ENCODE results near the gene SLC6A6.
A peak's percentile ranks its signal among the peaks of the same experiment; 100 is the strongest.

Gene SLC6A6

GRCh38 chr3:14430706-14431451 lies 28.5 kb downstream of the SLC6A6 start:
- peaks cover 3 to 79% of the 10 kb centered on the region in 2 experiments for H3K36me3 ChIP-seq (ENCODE audit: control insufficient read depth in 1 of 2, insufficient read depth in 2 of 2, low read depth in 1 of 2, low read length in 2 of 2)
- peak overlapping the region; percentile 88 for H4K8ac ChIP-seq (ENCODE audit: low read length)
- no peak overlapping the region for H2BK15ac ChIP-seq (ENCODE audit: low read depth, poor library complexity, severe bottlenecking)
- H3K4me3 ChIP-seq (ENCODE audit: insufficient read depth in 1 of 2, low read depth in 1 of 2, low read length in 2 of 2): no peak overlapping the region
- no peak overlapping the region for H2AFZ ChIP-seq (ENCODE audit: low read depth, low read length)
- H3K4me2 ChIP-seq (ENCODE audit: low read length, poor library complexity, severe bottlenecking): no peak overlapping the region
- peak overlapping the region; percentile 2 for H2BK120ac ChIP-seq (ENCODE audit: low read depth, low read length)
- peak overlapping the region; percentile 70 for H4K91ac ChIP-seq (ENCODE audit: low read length)
- WGBS: 52% methylated on average over 10 of the region's 12 CpGs
- no peak overlapping the region for H2BK5ac ChIP-seq (ENCODE audit: low read depth, low read length, poor library complexity, severe bottlenecking)
- no peak overlapping the region for H3K27ac ChIP-seq (ENCODE audit: low read length, poor library complexity, severe bottlenecking)
- DNase-seq: peak; percentile 54
- H3K14ac ChIP-seq (ENCODE audit: low read length in 2 of 2): peak overlapping the region in 1 of 2 experiments; percentile 82
- peak overlapping the region in 1 of 2 experiments; percentile 78 for H3K23ac ChIP-seq (ENCODE audit: low read length in 2 of 2)
- peaks cover 61% of the 10 kb centered on the region for H3K4me1 ChIP-seq (ENCODE audit: control insufficient read depth, insufficient read depth, low read depth, low read length)
- no peaks in the 10 kb centered on the region for H3K9me3 ChIP-seq (ENCODE audit: control insufficient read depth, low read length)
- peaks cover 37% of the 10 kb centered on the region for H3K79me1 ChIP-seq (replicated peaks; ENCODE audit: low read length, poor library complexity, severe bottlenecking)
- peak overlapping the region; percentile 77 to 99 for H3K18ac ChIP-seq (ENCODE audit: low read depth in 1 of 2, low read length in 2 of 2)
- peak overlapping the region; percentile 21 for H2AK5ac ChIP-seq (ENCODE audit: low read length, severe bottlenecking)
- H3K4ac ChIP-seq (ENCODE audit: low read depth in 1 of 2, low read length in 2 of 2): peak overlapping the region; percentile 86 to 88
- peak overlapping the region; percentile 53 to 97 for H2BK12ac ChIP-seq (ENCODE audit: low read length in 2 of 2)
- H3K9ac ChIP-seq (ENCODE audit: low read length): peak overlapping the region; percentile 16
- no peaks in the 10 kb centered on the region for H3K27me3 ChIP-seq (ENCODE audit: control insufficient read depth in 1 of 2, insufficient read depth in 1 of 2, low read length in 2 of 2)

GRCh38 chr3:14431452-14431916 lies 29.1 kb downstream of the SLC6A6 start:
- peak overlapping the region; percentile 77 to 99 for H3K18ac ChIP-seq (ENCODE audit: low read depth in 1 of 2, low read length in 2 of 2)

GRCh38 chr3:14431917-14432834 lies 29.8 kb downstream of the SLC6A6 start:
- peak overlapping the region; percentile 27 for H3K9ac ChIP-seq (ENCODE audit: low read length)
- peak overlapping the region; percentile 93 to 97 for H3K18ac ChIP-seq (ENCODE audit: low read depth in 1 of 2, low read length in 2 of 2)
- no peaks in the 10 kb centered on the region for H3K27me3 ChIP-seq (ENCODE audit: control insufficient read depth in 1 of 2, insufficient read depth in 1 of 2, low read length in 2 of 2)
- 18% methylated on average over 14 of the region's 14 CpGs for WGBS
- H2BK120ac ChIP-seq (ENCODE audit: low read depth, low read length): peak overlapping the region; percentile 88
- H3K79me1 ChIP-seq (replicated peaks; ENCODE audit: low read length, poor library complexity, severe bottlenecking): peaks cover 31% of the 10 kb centered on the region
- no peak overlapping the region for H2BK5ac ChIP-seq (ENCODE audit: low read depth, low read length, poor library complexity, severe bottlenecking)
- peak overlapping the region; percentile 91 for H4K91ac ChIP-seq (ENCODE audit: low read length)
- no peak overlapping the region for H3K4me3 ChIP-seq (ENCODE audit: insufficient read depth in 1 of 2, low read depth in 1 of 2, low read length in 2 of 2)
- no peak overlapping the region for H2AFZ ChIP-seq (ENCODE audit: low read depth, low read length)
- peak overlapping the region; percentile 92 for H4K8ac ChIP-seq (ENCODE audit: low read length)
- peak overlapping the region; percentile 25 for H3K4me2 ChIP-seq (ENCODE audit: low read length, poor library complexity, severe bottlenecking)
- H3K9me3 ChIP-seq (ENCODE audit: control insufficient read depth, low read length): no peaks in the 10 kb centered on the region
- H3K36me3 ChIP-seq (ENCODE audit: control insufficient read depth in 1 of 2, insufficient read depth in 2 of 2, low read depth in 1 of 2, low read length in 2 of 2): peaks cover under 1 to 77% of the 10 kb centered on the region in 2 experiments
- peak overlapping the region in 1 of 2 experiments; percentile 74 for H3K23ac ChIP-seq (ENCODE audit: low read length in 2 of 2)
- H3K14ac ChIP-seq (ENCODE audit: low read length in 2 of 2): peak overlapping the region in 1 of 2 experiments; percentile 31
- peak overlapping the region; percentile 95 to 96 for H3K4ac ChIP-seq (ENCODE audit: low read depth in 1 of 2, low read length in 2 of 2)
- DNase-seq: peak; percentile 95
- H2AK5ac ChIP-seq (ENCODE audit: low read length, severe bottlenecking): peak overlapping the region; percentile 15
- peaks cover 61% of the 10 kb centered on the region for H3K4me1 ChIP-seq (ENCODE audit: control insufficient read depth, insufficient read depth, low read depth, low read length)
- H3K27ac ChIP-seq (ENCODE audit: low read length, poor library complexity, severe bottlenecking): peak overlapping the region; percentile 59
- peak overlapping the region; percentile 84 to 97 for H2BK12ac ChIP-seq (ENCODE audit: low read length in 2 of 2)
- peak overlapping the region; percentile 39 for H2BK15ac ChIP-seq (ENCODE audit: low read depth, poor library complexity, severe bottlenecking)

More at GRCh38 chr3:14431452-14431916, 29.1 kb downstream of the SLC6A6 start:
- H3K36me3 ChIP-seq (ENCODE audit: control insufficient read depth in 1 of 2, insufficient read depth in 2 of 2, low read depth in 1 of 2, low read length in 2 of 2): peaks cover 3 to 80% of the 10 kb centered on the region in 2 experiments
- DNase-seq: no peak
- peak overlapping the region; percentile 2 for H2BK120ac ChIP-seq (ENCODE audit: low read depth, low read length)
- no peak overlapping the region for H2BK5ac ChIP-seq (ENCODE audit: low read depth, low read length, poor library complexity, severe bottlenecking)
- H3K4me1 ChIP-seq (ENCODE audit: control insufficient read depth, insufficient read depth, low read depth, low read length): peaks cover 61% of the 10 kb centered on the region
- H3K79me1 ChIP-seq (replicated peaks; ENCODE audit: low read length, poor library complexity, severe bottlenecking): peaks cover 33% of the 10 kb centered on the region
- H3K4ac ChIP-seq (ENCODE audit: low read depth in 1 of 2, low read length in 2 of 2): peak overlapping the region; percentile 86 to 88
- WGBS: 38% methylated on average over 10 of the region's 10 CpGs
- H2AFZ ChIP-seq (ENCODE audit: low read depth, low read length): no peak overlapping the region
- no peak overlapping the region for H2BK15ac ChIP-seq (ENCODE audit: low read depth, poor library complexity, severe bottlenecking)
- peak overlapping the region; percentile 53 to 97 for H2BK12ac ChIP-seq (ENCODE audit: low read length in 2 of 2)
- H2AK5ac ChIP-seq (ENCODE audit: low read length, severe bottlenecking): peak overlapping the region; percentile 70
- H3K27ac ChIP-seq (ENCODE audit: low read length, poor library complexity, severe bottlenecking): peak overlapping the region; percentile 6
- H3K9ac ChIP-seq (ENCODE audit: low read length): peak overlapping the region; percentile 27
- H3K4me2 ChIP-seq (ENCODE audit: low read length, poor library complexity, severe bottlenecking): no peak overlapping the region
- no peaks in the 10 kb centered on the region for H3K9me3 ChIP-seq (ENCODE audit: control insufficient read depth, low read length)
- H4K91ac ChIP-seq (ENCODE audit: low read length): peak overlapping the region; percentile 91
- H3K27me3 ChIP-seq (ENCODE audit: control insufficient read depth in 1 of 2, insufficient read depth in 1 of 2, low read length in 2 of 2): no peaks in the 10 kb centered on the region
- peak overlapping the region in 1 of 2 experiments; percentile 82 for H3K14ac ChIP-seq (ENCODE audit: low read length in 2 of 2)
- H3K23ac ChIP-seq (ENCODE audit: low read length in 2 of 2): peak overlapping the region in 1 of 2 experiments; percentile 78
- H3K4me3 ChIP-seq (ENCODE audit: insufficient read depth in 1 of 2, low read depth in 1 of 2, low read length in 2 of 2): no peak overlapping the region
- H4K8ac ChIP-seq (ENCODE audit: low read length): peak overlapping the region; percentile 88
